GM12878 (cell line): ENCODE results near the gene ZNF32. TPM values are rescaled to one million over a fixed set of nuclear protein-coding genes. Genes with fewer than 3 reads are reported as not detected.

Experiments used
- BHLHE40 ChIP-seq, 2 experiments: fragments of 450-650 bp in 1 of 2; IDR thresholded peaks; 2 replicates each; pipeline ENCODE4 v1.6.1; 2011 to 2017; ENCODE audit warnings: low read depth in 2 of 2, borderline replicate concordance in 1 of 2, improper control_type of control experiment in 1 of 2, low read length in 1 of 2, mild to moderate bottlenecking in 1 of 2
- BMI1 ChIP-seq: fragments of 450-650 bp; IDR thresholded peaks from 2 replicates; pipeline ENCODE4 v1.6.1; 2016; ENCODE audit warnings: mild to moderate bottlenecking, moderate library complexity, borderline replicate concordance
- IRF4 ChIP-seq: IDR thresholded peaks from 2 replicates; pipeline ENCODE4 v1.6.1; 2011; ENCODE audit warnings: low read depth, low read length
- MXI1 ChIP-seq: fragments of 150-350 bp; IDR thresholded peaks from 2 replicates; pipeline ENCODE4 v1.6.1; 2011; ENCODE audit warnings: low read depth, mild to moderate bottlenecking, inconsistent platforms, low read length, improper control_type of control experiment
- SRF ChIP-seq, 2 experiments: IDR thresholded peaks; 2 replicates each; pipeline ENCODE4 v1.6.1; 2011; ENCODE audit warnings: low read depth in 2 of 2, low read length in 2 of 2, mild to moderate bottlenecking in 1 of 2, moderate library complexity in 1 of 2
- TCF12 ChIP-seq: IDR thresholded peaks from 2 replicates; pipeline ENCODE4 v1.6.1; 2011; ENCODE audit warnings: low read depth, mild to moderate bottlenecking, low read length
- YY1 ChIP-seq: IDR thresholded peaks from 2 replicates; pipeline ENCODE4 v1.6.1; 2011; ENCODE audit warnings: low read depth, mild to moderate bottlenecking, low read length
- polyA plus RNA-seq, 11 experiments: library from polyadenylated mRNA; depleted of rRNA in 4 of 11; unstranded in 6 of 11; stranded (reverse) in 5 of 11; fragments of >200 nt; fragmentation: Nextera tagmentation in 4 of 11; fragmentation: Illumina TruSeq in 1 of 11; extraction: Ambion mirVana in 4 of 11; extraction: Trizol in 1 of 11; gene quantifications; 1 replicate in 1 of 11; 2 replicates in 10 of 11; pipeline versions ENCODE4 v1.2.1 to v1.2.3, GENCODE V29; 2011 to 2016; ENCODE audit warnings: inconsistent platforms in 2 of 11, missing spikeins in 2 of 11, low read depth in 1 of 11
- total RNA-seq, 4 experiments: library from RNA; depleted of rRNA in 3 of 4; stranded (reverse); fragments of >200 nt in 3 of 4; fragmentation: Illumina TruSeq in 1 of 4; extraction: Trizol in 1 of 4; gene quantifications; 2 replicates each; pipeline versions ENCODE4 v1.2.1 to v1.2.3, GENCODE V29; 2013 to 2021
- TF ChIP-seq, protein P1 (sequence below): fragments of 450-650 bp; IDR thresholded peaks from 2 replicates; pipeline ENCODE4 v1.6.1; 2014; ENCODE audit warnings: mild to moderate bottlenecking
- TF ChIP-seq, protein P2 (sequence below): fragments of 450-650 bp; IDR thresholded peaks from 2 replicates; pipeline ENCODE4 v1.6.1; 2017; ENCODE audit warnings: antibody characterized with exemption, mild to moderate bottlenecking, moderate library complexity
- TF ChIP-seq, protein P3 (sequence below): fragments of 450-650 bp; IDR thresholded peaks from 2 replicates; pipeline ENCODE4 v1.6.1; 2017; ENCODE audit warnings: mild to moderate bottlenecking

The ZNF32 gene
- total and polyA plus RNA-seq, 10 of the 15 experiments (the other 5 are each of a cell fraction or from before 2014, with no cell fraction given): 1.9 to 23.0 (median 3.4) TPM

DNA sequence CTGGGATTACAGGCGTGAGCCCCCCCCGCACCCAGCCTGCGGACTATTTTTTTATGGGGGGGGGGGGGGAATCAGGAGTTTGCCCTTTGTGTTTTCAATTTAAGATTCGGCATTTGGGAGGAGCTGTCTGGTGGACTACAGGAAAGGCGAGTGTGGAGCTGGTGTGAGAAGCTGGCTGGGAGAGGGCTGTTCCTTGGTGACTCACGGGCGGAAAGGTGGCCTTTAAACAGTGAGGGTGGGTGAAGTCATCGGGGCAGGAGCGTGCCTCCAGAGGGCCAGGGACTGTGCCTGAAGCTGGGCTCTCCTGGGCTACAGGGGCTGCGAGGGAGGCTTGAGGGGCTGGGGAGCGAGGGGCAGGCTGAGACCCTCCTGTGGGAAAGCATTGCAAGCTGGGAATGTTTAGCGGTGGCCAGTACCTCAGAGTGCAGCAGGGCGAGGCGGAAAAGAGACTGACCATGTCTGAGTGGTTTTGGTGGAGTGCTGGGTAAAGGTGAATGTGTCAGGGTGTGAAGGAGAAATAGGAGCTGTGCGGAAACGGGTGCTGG lies 39.7 kb upstream of the ZNF32 start (continued):
- TF ChIP-seq BMI1 (no peak), YY1 (no peak), BHLHE40 (IDR thresholded peaks at IDR 0.05; ENCODE audit: borderline replicate concordance in 1 of 2, low read depth in 2 of 2, low read length in 1 of 2) (no peak), TCF12 (no peak), MXI1 (no peak), IRF4 (no peak), SRF (IDR thresholded peaks at IDR 0.05; ENCODE audit: low read depth in 2 of 2, low read length in 2 of 2) (no peak)
- TF ChIP-seq, protein P1, sequence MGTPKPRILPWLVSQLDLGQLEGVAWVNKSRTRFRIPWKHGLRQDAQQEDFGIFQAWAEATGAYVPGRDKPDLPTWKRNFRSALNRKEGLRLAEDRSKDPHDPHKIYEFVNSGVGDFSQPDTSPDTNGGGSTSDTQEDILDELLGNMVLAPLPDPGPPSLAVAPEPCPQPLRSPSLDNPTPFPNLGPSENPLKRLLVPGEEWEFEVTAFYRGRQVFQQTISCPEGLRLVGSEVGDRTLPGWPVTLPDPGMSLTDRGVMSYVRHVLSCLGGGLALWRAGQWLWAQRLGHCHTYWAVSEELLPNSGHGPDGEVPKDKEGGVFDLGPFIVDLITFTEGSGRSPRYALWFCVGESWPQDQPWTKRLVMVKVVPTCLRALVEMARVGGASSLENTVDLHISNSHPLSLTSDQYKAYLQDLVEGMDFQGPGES: no peak
- TF ChIP-seq, protein P2, sequence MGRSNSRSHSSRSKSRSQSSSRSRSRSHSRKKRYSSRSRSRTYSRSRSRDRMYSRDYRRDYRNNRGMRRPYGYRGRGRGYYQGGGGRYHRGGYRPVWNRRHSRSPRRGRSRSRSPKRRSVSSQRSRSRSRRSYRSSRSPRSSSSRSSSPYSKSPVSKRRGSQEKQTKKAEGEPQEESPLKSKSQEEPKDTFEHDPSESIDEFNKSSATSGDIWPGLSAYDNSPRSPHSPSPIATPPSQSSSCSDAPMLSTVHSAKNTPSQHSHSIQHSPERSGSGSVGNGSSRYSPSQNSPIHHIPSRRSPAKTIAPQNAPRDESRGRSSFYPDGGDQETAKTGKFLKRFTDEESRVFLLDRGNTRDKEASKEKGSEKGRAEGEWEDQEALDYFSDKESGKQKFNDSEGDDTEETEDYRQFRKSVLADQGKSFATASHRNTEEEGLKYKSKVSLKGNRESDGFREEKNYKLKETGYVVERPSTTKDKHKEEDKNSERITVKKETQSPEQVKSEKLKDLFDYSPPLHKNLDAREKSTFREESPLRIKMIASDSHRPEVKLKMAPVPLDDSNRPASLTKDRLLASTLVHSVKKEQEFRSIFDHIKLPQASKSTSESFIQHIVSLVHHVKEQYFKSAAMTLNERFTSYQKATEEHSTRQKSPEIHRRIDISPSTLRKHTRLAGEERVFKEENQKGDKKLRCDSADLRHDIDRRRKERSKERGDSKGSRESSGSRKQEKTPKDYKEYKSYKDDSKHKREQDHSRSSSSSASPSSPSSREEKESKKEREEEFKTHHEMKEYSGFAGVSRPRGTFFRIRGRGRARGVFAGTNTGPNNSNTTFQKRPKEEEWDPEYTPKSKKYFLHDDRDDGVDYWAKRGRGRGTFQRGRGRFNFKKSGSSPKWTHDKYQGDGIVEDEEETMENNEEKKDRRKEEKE: no peak
- TF ChIP-seq, protein P3, sequence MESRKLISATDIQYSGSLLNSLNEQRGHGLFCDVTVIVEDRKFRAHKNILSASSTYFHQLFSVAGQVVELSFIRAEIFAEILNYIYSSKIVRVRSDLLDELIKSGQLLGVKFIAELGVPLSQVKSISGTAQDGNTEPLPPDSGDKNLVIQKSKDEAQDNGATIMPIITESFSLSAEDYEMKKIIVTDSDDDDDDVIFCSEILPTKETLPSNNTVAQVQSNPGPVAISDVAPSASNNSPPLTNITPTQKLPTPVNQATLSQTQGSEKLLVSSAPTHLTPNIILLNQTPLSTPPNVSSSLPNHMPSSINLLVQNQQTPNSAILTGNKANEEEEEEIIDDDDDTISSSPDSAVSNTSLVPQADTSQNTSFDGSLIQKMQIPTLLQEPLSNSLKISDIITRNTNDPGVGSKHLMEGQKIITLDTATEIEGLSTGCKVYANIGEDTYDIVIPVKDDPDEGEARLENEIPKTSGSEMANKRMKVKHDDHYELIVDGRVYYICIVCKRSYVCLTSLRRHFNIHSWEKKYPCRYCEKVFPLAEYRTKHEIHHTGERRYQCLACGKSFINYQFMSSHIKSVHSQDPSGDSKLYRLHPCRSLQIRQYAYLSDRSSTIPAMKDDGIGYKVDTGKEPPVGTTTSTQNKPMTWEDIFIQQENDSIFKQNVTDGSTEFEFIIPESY: no peak
